ENCODE data around the gene CCDC92. TPM values are rescaled to one million over a fixed set of nuclear protein-coding genes. Genes with fewer than 3 reads are reported as not detected.
"Not testable (repeated sequence)": the region's sequence is repeated elsewhere in the genome, so short reads cannot be mapped to it uniquely, and the experiment has no call there.

The CCDC92 gene
- polyA plus RNA-seq, 1 donor = 50.4 TPM

- no peak for DNase-seq
Observed at GRCh38 chr12:123950476-123951349, 21.9 kb downstream of the CCDC92 start.

- no peak for DNase-seq
Observed at GRCh38 chr12:123949770-123950165, 22.9 kb downstream of the CCDC92 start.

GRCh38 chr12:123948796-123949769 lies 23.5 kb downstream of the CCDC92 start:
- no peak for DNase-seq

GRCh38 chr12:123948401-123948795 lies 24.2 kb downstream of the CCDC92 start:
- no peak for DNase-seq

- DNase-seq = not testable (repeated sequence)
Observed at GRCh38 chr12:123947531-123947930, 25.1 kb downstream of the CCDC92 start.

GRCh38 chr12:123946516-123947505 lies 25.8 kb downstream of the CCDC92 start:
- DNase-seq = not testable (repeated sequence)

- DNase-seq = no peak
Observed at GRCh38 chr12:123946152-123946515, 26.5 kb downstream of the CCDC92 start.

- no peak for DNase-seq
Observed at GRCh38 chr12:123945287-123946151, 27.1 kb downstream of the CCDC92 start.

- DNase-seq = no peak
Observed at GRCh38 chr12:123944696-123945095, 27.9 kb downstream of the CCDC92 start.

GRCh38 chr12:123943816-123944215 lies 28.8 kb downstream of the CCDC92 start:
- no peak for DNase-seq

GRCh38 chr12:123942911-123943648 lies 29.6 kb downstream of the CCDC92 start:
- no peak for DNase-seq

GRCh38 chr12:123942238-123942653 lies 30.4 kb downstream of the CCDC92 start:
- DNase-seq = no peak

GRCh38 chr12:123941624-123942237 lies 30.9 kb downstream of the CCDC92 start:
- no peak for DNase-seq

GRCh38 chr12:123941000-123941399 lies 31.6 kb downstream of the CCDC92 start:
- no peak for DNase-seq

- no peak for DNase-seq
Observed at GRCh38 chr12:123940627-123940966, 32.0 kb downstream of the CCDC92 start.

GRCh38 chr12:123939716-123940626 lies 32.7 kb downstream of the CCDC92 start:
- no peak for DNase-seq

GRCh38 chr12:123938679-123939480 lies 33.8 kb downstream of the CCDC92 start:
- DNase-seq = no peak
